Measurements from ENCODE around the gene ATP2C2.

ATP2C2 gene

GRCh38 chr16:84413244-84414004 is 45.1 kb downstream of the ATP2C2 start:
- no peaks in the 10 kb centered on the region for H3K9me2 ChIP-seq (replicated peaks; ENCODE audit: insufficient read depth, low read length)
- no peaks in the 10 kb centered on the region for H3F3A ChIP-seq (ENCODE audit: insufficient read depth, low read length)
- no peaks in the 10 kb centered on the region for H3K9me3 ChIP-seq (replicated peaks; ENCODE audit: insufficient read depth, low read length)
- no peak overlapping the region for H3K4me3 ChIP-seq (ENCODE audit: low read length)
- H4K20me1 ChIP-seq (ENCODE audit: insufficient read depth, low read length), result no peaks in the 10 kb centered on the region
- no peak overlapping the region for H3K4me2 ChIP-seq (ENCODE audit: low read depth, low read length)
- no peak overlapping the region for H2AFZ ChIP-seq (ENCODE audit: low read length)
- H3K79me2 ChIP-seq (ENCODE audit: low read length), result no peaks in the 10 kb centered on the region
- H3K36me3 ChIP-seq (replicated peaks; ENCODE audit: insufficient read depth, low read length), result no peaks in the 10 kb centered on the region
- no peak overlapping the region for H3K9ac ChIP-seq (ENCODE audit: low read length)
- no peak for DNase-seq
- TF ChIP-seq EZH2 (optimal IDR thresholded peaks at IDR 0.05; ENCODE audit: low read depth, low read length), result no peak
- no peak for TF ChIP-seq EZH2phosphoT487 (IDR thresholded peaks at IDR 0.05; ENCODE audit: low read length)
- no peak for TF ChIP-seq CTCF (IDR thresholded peaks at IDR 0.05; ENCODE audit: low read length)
- H3K4me1 ChIP-seq (ENCODE audit: low read length), result no peaks in the 10 kb centered on the region
- no peak overlapping the region for H3K27ac ChIP-seq (ENCODE audit: low read length)
- H3K27me3 ChIP-seq (replicated peaks; ENCODE audit: insufficient read depth, low read length), result peaks cover 40% of the 10 kb centered on the region

GRCh38 chr16:84414789-84415326 is 46.5 kb downstream of the ATP2C2 start:
- no peaks in the 10 kb centered on the region for H3K9me2 ChIP-seq (replicated peaks; ENCODE audit: insufficient read depth, low read length)
- H3K27me3 ChIP-seq (replicated peaks; ENCODE audit: insufficient read depth, low read length), result peaks cover 41% of the 10 kb centered on the region
- H3K27ac ChIP-seq (ENCODE audit: low read length), result no peak overlapping the region
- no peaks in the 10 kb centered on the region for H3K4me1 ChIP-seq (ENCODE audit: low read length)
- no peaks in the 10 kb centered on the region for H3K36me3 ChIP-seq (replicated peaks; ENCODE audit: insufficient read depth, low read length)
- no peak for DNase-seq
- no peak overlapping the region for H2AFZ ChIP-seq (ENCODE audit: low read length)
- H3K4me2 ChIP-seq (ENCODE audit: low read depth, low read length), result no peak overlapping the region
- H3K9ac ChIP-seq (ENCODE audit: low read length), result no peak overlapping the region
- TF ChIP-seq CTCF (IDR thresholded peaks at IDR 0.05; ENCODE audit: low read length) (no peak), EZH2 (optimal IDR thresholded peaks at IDR 0.05; ENCODE audit: low read depth, low read length) (no peak), EZH2phosphoT487 (IDR thresholded peaks at IDR 0.05; ENCODE audit: low read length) (no peak)
- H3K4me3 ChIP-seq (ENCODE audit: low read length), result no peak overlapping the region
- no peaks in the 10 kb centered on the region for H3F3A ChIP-seq (ENCODE audit: insufficient read depth, low read length)
- no peaks in the 10 kb centered on the region for H3K9me3 ChIP-seq (replicated peaks; ENCODE audit: insufficient read depth, low read length)
- no peaks in the 10 kb centered on the region for H4K20me1 ChIP-seq (ENCODE audit: insufficient read depth, low read length)
- no peaks in the 10 kb centered on the region for H3K79me2 ChIP-seq (ENCODE audit: low read length)

GRCh38 chr16:84416407-84417321 is 48.3 kb downstream of the ATP2C2 start:
- H3K9me2 ChIP-seq (replicated peaks; ENCODE audit: insufficient read depth, low read length), result no peaks in the 10 kb centered on the region
- H3K9ac ChIP-seq (ENCODE audit: low read length), result no peak overlapping the region
- H3K4me2 ChIP-seq (ENCODE audit: low read depth, low read length), result no peak overlapping the region
- H3K36me3 ChIP-seq (replicated peaks; ENCODE audit: insufficient read depth, low read length), result no peaks in the 10 kb centered on the region
- H3K79me2 ChIP-seq (ENCODE audit: low read length), result no peaks in the 10 kb centered on the region
- DNase-seq, result no peak
- no peak overlapping the region for H3K27ac ChIP-seq (ENCODE audit: low read length)
- no peaks in the 10 kb centered on the region for H3F3A ChIP-seq (ENCODE audit: insufficient read depth, low read length)
- no peak overlapping the region for H3K4me3 ChIP-seq (ENCODE audit: low read length)
- H2AFZ ChIP-seq (ENCODE audit: low read length), result no peak overlapping the region
- peaks cover 31% of the 10 kb centered on the region for H3K27me3 ChIP-seq (replicated peaks; ENCODE audit: insufficient read depth, low read length)
- no peaks in the 10 kb centered on the region for H4K20me1 ChIP-seq (ENCODE audit: insufficient read depth, low read length)
- H3K9me3 ChIP-seq (replicated peaks; ENCODE audit: insufficient read depth, low read length), result no peaks in the 10 kb centered on the region
- no peaks in the 10 kb centered on the region for H3K4me1 ChIP-seq (ENCODE audit: low read length)
- TF ChIP-seq EZH2phosphoT487 (IDR thresholded peaks at IDR 0.05; ENCODE audit: low read length) (no peak), CTCF (IDR thresholded peaks at IDR 0.05; ENCODE audit: low read length) (no peak), EZH2 (optimal IDR thresholded peaks at IDR 0.05; ENCODE audit: low read depth, low read length) (no peak)
